NCI-H2227 (cell line): ENCODE data around the gene JARID2.

Experiments
- DNase-seq: peaks from one replicate; lab custom pipeline; 2025; ENCODE audit not compliant: unreplicated experiment; lab: John Stamatoyannopoulos, UW

JARID2 gene

DNA sequence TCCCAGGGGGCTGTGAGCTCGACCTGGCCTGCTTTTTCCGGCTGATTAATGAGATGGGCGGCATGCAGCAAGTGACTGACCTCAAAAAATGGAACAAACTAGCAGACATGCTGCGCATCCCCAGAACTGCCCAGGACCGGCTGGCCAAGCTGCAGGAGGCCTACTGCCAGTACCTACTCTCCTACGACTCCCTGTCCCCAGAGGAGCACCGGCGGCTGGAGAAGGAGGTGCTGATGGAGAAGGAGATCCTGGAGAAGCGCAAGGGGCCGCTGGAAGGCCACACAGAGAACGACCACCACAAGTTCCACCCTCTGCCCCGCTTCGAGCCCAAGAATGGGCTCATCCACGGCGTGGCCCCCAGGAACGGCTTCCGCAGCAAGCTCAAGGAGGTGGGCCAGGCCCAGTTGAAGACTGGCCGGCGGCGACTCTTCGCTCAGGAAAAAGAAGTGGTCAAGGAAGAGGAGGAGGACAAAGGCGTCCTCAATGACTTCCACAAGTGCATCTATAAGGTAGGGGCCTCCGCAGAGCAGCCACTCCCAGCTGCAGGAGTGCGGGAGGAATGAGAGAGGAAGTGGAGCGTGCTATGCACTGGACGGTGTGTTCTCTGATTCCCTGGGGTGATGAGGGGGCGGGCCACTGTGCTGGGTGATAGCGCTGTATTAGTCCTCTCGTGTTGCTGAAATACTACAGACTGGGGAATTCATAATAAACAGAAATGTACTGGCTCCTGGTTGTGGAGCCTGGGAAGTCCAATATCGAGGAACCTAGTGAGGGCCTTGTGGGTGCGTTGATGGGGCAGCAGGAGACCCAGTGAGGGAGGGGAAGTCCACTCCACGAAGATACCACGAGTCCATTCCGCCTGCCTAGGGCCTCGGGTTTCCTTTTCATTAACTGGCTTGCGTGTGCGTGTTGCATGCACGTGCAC, 255.3 kb downstream of the JARID2 start:
- DNase-seq, result no peak

GRCh38 chr6:15501826-15502445, 256.1 kb downstream of the JARID2 start:
- DNase-seq, result no peak

DNA sequence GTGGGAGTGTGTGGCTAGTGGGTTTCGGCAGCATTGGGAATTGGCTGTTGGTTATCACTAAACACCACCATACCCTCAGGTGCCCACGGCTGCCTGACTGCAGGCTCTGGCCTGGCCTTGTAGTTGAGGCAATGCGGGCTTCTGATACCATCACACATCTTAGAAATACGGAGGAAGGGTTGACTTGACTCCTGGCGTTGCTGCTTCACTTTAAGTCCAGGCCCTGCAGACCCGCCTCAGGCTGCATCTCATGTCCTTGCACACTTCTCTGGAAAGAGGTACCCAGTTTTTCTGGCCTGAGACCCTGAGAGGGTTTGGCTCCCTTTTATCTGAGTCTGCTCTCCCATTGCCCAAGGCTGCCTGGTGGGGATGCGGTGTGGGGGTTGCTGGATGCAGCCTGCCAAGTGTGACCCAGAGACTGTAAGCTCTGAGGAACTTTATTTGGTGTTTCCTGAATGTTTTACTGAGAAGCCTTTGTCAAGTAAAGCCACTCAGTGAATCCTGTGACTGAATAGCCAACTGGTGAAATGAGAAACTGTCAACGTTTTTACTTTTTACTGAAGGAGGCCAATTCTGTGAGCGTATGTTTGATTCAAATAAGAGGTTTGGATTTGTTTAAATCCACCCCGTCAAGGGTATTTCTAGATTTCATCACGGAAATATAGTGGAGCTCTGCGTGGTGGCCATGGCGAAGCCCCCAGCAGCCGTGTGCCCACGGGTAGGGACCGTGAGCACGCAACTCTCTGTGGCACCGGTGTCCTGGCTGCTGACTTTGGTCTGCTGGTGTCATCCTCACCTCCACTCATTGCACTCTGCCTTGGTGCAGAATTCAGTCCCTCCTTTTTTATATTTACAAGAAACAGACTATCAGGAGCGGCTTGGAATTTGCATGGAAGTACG, 256.8 kb downstream of the JARID2 start:
- no peak for DNase-seq

DNA sequence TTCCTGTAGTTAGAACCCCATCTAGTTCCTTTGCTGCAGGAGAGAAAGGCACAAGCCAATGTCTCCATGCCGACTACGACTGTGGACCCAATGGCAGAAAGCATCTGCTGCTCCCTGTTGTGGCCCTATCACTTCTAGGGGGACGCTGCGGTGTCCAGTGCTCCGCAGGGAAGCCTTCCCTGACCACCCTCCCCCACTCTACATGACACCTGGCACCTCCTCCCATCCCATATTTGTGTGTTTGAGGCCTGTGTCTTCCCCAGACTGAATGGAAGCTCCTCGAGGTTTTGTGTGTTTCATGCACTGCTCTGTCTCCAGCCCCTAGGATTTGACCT, 257.4 kb downstream of the JARID2 start:
- no peak for DNase-seq

DNA sequence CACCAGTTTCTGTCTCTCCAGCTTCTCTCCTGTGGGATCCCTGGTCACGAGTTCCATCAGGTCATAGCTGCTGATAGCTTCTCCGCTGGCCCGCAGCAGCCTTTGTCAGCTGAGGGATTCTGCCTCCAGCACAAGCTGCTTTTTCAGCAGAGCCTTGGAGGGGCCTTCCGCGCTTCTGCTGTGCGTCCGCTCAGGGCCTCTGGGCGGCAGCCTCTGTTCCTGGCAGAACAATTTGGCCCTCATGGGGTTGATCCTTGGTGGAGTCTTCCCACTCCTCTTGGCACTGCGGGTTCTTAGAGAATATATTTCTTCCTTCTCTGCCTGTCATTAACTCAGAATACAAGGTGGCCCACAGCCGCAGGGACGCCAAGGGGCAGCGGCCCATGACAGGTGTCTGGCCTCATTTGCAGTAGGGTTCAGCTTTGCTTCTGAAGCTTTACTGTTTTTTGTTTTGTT, 258.2 kb downstream of the JARID2 start:
- DNase-seq, result peak; percentile 25

- DNase-seq, result peak; percentile 82
These were observed 258.9 kb downstream of the JARID2 start for GRCh38 chr6:15504581-15505350.

DNA sequence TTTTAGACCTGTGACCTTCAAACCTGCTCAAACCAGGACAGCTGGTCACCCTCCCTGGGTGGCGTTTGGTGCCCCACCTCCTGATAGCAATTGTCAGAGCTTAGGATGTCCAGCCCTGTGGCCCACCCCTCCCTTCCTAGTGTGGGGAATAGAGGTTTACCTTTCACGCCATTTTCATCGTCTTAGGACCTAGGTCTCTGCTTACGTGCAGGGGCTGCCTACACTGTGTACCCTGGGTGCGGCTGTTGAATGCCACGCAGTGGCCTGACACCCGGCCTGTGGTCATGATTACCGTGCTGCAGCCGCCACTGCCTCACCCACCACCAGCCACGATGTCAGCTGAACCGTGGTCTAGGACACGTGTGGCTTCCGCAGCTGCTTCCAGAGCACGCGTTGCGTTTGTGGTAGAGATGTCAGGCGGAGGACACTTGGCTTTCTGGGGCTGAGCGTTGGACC, 259.6 kb downstream of the JARID2 start:
- no peak for DNase-seq

DNA sequence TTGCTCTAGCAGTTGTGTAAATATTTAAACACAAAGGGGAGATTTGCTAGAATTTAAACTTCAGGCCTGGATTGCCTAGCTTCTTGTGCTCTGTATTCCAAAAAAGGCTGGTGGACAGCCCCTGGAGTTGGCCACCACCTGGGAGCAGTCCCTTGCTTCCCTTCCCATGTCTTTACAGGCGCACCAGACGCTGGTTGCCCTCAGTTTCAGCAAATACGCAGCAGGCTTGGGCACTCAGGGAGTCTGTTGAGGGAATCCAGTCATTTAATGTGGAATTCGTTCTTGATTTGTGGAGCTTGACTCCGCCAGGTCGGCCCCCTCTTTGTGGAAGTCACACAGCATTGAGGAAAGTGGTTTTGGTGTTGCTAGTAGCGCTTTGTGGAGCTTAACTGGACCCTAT, 260.2 kb downstream of the JARID2 start:
- no peak for DNase-seq

- no peak for DNase-seq
These were observed 261.4 kb downstream of the JARID2 start for GRCh38 chr6:15507221-15507620.

- no peak for DNase-seq
These were observed 261.9 kb downstream of the JARID2 start for GRCh38 chr6:15507746-15508145.

- DNase-seq, result no peak
These were observed 262.6 kb downstream of the JARID2 start for GRCh38 chr6:15508441-15508871.

GRCh38 chr6:15508931-15509330, 263.1 kb downstream of the JARID2 start:
- no peak for DNase-seq

GRCh38 chr6:15509335-15509933, 263.6 kb downstream of the JARID2 start:
- DNase-seq, result no peak

DNA sequence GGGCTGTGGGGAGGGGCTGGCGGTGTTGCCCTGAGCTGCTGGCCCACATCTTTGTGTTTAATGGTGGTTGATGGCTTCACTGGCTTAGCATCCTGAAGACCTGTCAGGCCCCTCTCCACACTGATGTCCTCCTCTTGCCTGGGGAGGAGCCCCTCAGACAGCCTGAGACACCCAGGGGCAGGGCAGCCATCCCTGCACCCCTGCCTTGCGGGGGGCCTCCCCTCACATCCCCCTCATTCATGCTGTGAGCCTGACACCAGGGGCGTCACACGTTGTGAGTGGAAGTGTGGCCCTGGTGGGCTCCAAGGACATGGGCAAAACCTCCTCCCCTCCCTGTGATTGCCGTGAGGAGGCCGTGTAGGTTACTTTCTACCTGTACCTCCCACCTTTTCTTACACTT, 264.3 kb downstream of the JARID2 start:
- DNase-seq, result no peak

- no peak for DNase-seq
These were observed 264.8 kb downstream of the JARID2 start for GRCh38 chr6:15510536-15511247.

DNA sequence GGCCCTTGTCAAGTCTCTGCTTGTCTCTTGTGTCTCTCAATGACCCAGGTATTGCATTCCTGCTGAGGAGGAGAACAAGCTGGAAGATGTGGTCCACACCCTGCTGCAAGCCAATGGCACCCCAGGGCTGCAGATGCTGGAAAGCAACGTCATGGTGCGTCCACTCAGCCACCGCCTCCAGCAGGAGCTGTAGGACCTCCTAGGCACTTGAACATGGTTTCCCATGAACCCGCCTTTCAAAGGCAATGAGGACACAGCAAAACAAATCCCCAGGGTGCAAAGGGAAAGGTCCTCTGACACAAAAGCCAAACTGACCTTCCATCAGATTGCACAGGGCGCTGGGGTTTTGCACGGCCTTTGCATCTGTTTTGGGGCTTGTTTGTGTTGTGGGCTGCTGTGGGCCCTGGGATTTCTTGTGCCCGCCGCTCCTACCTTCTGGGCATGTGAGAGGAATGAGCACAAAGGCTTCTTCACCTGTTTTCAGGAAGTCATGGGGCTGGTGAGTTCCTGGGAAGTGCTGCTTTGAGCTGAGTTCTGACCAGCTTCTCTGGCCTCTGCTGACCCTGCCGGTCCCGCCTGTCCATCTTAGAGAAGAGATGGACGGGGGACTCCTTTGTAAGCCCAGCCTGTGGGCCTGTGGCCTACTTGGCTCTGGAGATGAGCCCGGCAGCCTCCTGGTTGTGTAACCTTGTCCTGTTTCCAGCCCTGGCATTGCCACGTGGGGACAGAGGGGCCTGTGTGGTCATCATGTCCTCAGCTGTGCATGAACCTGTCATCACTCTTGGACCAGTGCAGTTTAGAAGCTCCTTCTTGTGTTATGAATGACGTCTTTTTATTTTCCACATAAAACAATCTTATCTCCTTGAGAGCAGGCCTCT, 265.6 kb downstream of the JARID2 start:
- no peak for DNase-seq

DNA sequence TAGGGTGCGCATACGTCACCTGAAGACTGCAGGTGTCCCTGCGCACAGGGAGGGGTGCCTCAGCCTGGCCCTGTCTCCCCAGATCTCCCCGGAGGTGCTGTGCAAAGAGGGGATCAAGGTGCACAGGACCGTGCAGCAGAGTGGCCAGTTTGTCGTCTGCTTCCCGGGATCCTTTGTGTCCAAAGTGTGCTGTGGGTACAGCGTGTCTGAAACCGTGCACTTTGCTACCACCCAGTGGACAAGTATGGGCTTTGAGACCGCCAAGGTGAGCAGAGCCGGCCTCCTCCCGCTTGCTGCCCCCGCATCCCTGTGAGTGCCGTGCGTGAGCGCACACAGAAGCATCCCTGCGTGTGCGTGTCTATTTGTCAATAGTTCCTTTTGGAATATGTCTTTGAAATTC, 266.3 kb downstream of the JARID2 start:
- no peak for DNase-seq

- no peak for DNase-seq
These were observed 266.9 kb downstream of the JARID2 start for GRCh38 chr6:15512721-15513120.
